ENCODE results near the gene YEATS2. TPM values are rescaled to one million over a fixed set of nuclear protein-coding genes. Genes with fewer than 3 reads are reported as not detected.

Gene YEATS2
- polyA plus RNA-seq, 1 donor = 22.2 TPM

DNA sequence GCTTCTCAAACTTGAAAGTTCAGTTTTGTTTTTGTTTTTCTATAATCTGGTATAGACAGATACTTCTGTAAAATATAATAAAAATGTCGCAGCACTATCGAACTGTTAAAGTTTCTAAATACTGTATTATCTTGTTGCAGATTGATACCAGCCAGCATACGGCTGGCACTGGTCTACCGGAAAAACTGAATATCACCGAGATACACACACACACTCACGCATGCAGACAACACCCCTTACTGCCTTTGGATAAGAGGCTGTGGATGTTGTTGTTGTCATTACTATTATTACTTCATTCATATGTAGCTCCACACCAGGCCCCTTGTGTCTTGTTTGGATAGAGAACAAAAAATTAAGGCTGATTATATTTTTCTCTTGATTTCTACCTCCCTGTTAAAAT is 95.4 kb downstream of the YEATS2 start:
- Histone ChIP-seq H3K4me3 (ENCODE audit: low read length) (no peak overlapping the region), H3K9me3 (ENCODE audit: control insufficient read depth, low read depth, low read length) (no peaks in the 10 kb centered on the region), H3K4me1 (ENCODE audit: control insufficient read depth, insufficient read depth, low read length) (no peaks in the 10 kb centered on the region), H3K36me3 (ENCODE audit: control insufficient read depth, insufficient read depth, low read length) (peaks cover 40% of the 10 kb centered on the region), H3K27ac (ENCODE audit: low read length) (no peak overlapping the region), H3K27me3 (ENCODE audit: control insufficient read depth, insufficient read depth, low read length) (no peaks in the 10 kb centered on the region)
- WGBS (ENCODE audit: insufficient coverage, low lambda C conversion rate) = no CpG with 5 or more reads among the region's 6 CpGs
- no peak for DNase-seq

DNA sequence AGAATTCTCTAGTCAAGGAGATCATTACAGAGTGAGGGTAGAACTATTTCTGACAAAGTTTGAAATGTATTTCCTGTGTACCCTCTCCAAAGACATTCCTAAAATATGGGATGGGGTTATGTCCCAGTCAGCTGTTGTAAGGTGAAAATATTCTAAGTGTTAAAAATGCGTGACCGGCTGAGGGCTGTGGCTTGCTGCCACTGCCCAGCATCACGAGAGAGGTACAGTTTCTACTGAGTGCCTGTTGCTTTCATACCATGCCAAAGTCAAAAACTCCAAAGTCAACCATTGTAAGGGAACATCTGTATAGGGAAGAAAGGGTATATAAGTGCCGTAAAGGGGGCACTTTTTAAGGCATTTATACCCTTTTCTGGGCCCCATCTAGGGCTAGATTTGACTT is 96.9 kb downstream of the YEATS2 start:
- no peaks in the 10 kb centered on the region for H3K9me3 ChIP-seq (ENCODE audit: control insufficient read depth, low read depth, low read length)
- H3K36me3 ChIP-seq (ENCODE audit: control insufficient read depth, insufficient read depth, low read length) = peaks cover 44% of the 10 kb centered on the region
- WGBS (ENCODE audit: insufficient coverage, low lambda C conversion rate) = no CpG with 5 or more reads among the region's 4 CpGs

DNA sequence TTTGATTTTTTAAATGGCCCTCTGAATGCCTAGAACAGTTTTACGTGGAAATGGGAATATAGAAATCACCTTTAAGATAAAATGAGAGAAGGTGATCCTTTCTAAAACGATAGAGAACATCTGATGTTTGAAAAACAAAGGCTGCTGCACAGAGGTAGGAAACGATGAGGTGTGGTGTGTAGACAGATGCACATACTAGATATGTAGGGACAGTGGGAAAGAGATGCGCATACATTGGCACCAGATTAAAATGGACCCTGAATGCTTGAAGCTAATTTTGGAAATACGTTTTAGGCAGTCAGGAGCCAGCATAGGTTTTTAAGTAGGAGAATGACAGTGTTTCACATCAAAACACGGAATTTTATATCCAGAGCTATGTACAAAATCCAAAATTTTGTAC is 98.8 kb downstream of the YEATS2 start:
- no peaks in the 10 kb centered on the region for H3K9me3 ChIP-seq (ENCODE audit: control insufficient read depth, low read depth, low read length)
- no peaks in the 10 kb centered on the region for H3K27me3 ChIP-seq (ENCODE audit: control insufficient read depth, insufficient read depth, low read length)
- H3K36me3 ChIP-seq (ENCODE audit: control insufficient read depth, insufficient read depth, low read length) = peaks cover 44% of the 10 kb centered on the region
- H3K4me3 ChIP-seq (ENCODE audit: low read length) = no peak overlapping the region
- H3K4me1 ChIP-seq (ENCODE audit: control insufficient read depth, insufficient read depth, low read length) = no peaks in the 10 kb centered on the region
- 100% methylated on average over 4 of the region's 6 CpGs for WGBS (ENCODE audit: insufficient coverage, low lambda C conversion rate)
- no peak for DNase-seq
- H3K27ac ChIP-seq (ENCODE audit: low read length) = no peak overlapping the region

More for the DNA sequence above, 96.9 kb downstream of the YEATS2 start:
- DNase-seq = no peak
- H3K27me3 ChIP-seq (ENCODE audit: control insufficient read depth, insufficient read depth, low read length) = no peaks in the 10 kb centered on the region
- no peak overlapping the region for H3K4me3 ChIP-seq (ENCODE audit: low read length)
- H3K27ac ChIP-seq (ENCODE audit: low read length) = no peak overlapping the region
- H3K4me1 ChIP-seq (ENCODE audit: control insufficient read depth, insufficient read depth, low read length) = no peaks in the 10 kb centered on the region

DNA sequence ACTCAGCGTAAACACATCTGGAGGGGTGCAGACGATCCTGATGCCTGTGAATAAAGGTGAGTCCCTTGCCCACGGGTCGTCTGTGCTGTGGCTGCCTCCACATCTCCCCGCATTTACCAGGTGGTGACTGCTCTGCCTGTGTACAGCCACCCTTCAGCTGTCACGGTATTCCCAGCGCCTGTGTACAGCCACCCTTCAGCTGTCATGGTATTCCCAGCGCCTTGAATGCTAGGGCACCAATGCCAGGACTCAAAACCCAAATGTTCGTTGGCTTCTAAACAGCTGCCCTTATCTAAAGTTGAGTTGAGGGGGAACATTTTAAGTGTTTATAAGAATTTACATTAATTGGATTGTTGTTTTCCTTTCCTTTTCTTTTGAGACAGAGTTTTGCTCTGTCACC is 100.4 kb downstream of the YEATS2 start:
- no peak overlapping the region for H3K4me3 ChIP-seq (ENCODE audit: low read length)
- DNase-seq = no peak
- no peak overlapping the region for H3K27ac ChIP-seq (ENCODE audit: low read length)
- no peaks in the 10 kb centered on the region for H3K9me3 ChIP-seq (ENCODE audit: control insufficient read depth, low read depth, low read length)
- H3K27me3 ChIP-seq (ENCODE audit: control insufficient read depth, insufficient read depth, low read length) = no peaks in the 10 kb centered on the region
- no peaks in the 10 kb centered on the region for H3K4me1 ChIP-seq (ENCODE audit: control insufficient read depth, insufficient read depth, low read length)
- peaks cover 51% of the 10 kb centered on the region for H3K36me3 ChIP-seq (ENCODE audit: control insufficient read depth, insufficient read depth, low read length)
- no CpG with 5 or more reads among the region's 9 CpGs for WGBS (ENCODE audit: insufficient coverage, low lambda C conversion rate)

DNA sequence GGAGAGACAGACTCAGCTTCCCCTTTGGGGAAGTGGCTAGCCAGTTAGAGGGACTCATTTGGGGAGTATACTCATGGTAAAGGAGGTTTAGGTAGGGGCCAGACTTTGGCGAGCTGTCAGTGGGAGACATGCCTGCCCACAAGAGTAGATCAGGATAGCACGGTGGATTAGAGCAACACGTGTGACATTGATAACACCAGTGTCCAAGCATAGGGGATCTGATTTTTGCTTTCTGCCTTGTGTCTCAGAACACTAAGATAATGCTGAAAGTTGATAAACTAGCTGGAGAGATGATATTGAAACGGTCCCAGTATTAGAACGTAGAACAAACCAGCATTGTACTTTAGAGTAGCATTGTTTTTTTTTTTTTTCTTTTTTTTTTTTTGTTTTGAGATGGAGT is 101.9 kb downstream of the YEATS2 start:
- Histone ChIP-seq H3K27ac (ENCODE audit: low read length) (no peak overlapping the region), H3K4me1 (ENCODE audit: control insufficient read depth, insufficient read depth, low read length) (no peaks in the 10 kb centered on the region), H3K36me3 (ENCODE audit: control insufficient read depth, insufficient read depth, low read length) (peaks cover 60% of the 10 kb centered on the region), H3K9me3 (ENCODE audit: control insufficient read depth, low read depth, low read length) (no peaks in the 10 kb centered on the region), H3K4me3 (ENCODE audit: low read length) (no peak overlapping the region), H3K27me3 (ENCODE audit: control insufficient read depth, insufficient read depth, low read length) (no peaks in the 10 kb centered on the region)
- no CpG with 5 or more reads among the region's 5 CpGs for WGBS (ENCODE audit: insufficient coverage, low lambda C conversion rate)
- no peak for DNase-seq

DNA sequence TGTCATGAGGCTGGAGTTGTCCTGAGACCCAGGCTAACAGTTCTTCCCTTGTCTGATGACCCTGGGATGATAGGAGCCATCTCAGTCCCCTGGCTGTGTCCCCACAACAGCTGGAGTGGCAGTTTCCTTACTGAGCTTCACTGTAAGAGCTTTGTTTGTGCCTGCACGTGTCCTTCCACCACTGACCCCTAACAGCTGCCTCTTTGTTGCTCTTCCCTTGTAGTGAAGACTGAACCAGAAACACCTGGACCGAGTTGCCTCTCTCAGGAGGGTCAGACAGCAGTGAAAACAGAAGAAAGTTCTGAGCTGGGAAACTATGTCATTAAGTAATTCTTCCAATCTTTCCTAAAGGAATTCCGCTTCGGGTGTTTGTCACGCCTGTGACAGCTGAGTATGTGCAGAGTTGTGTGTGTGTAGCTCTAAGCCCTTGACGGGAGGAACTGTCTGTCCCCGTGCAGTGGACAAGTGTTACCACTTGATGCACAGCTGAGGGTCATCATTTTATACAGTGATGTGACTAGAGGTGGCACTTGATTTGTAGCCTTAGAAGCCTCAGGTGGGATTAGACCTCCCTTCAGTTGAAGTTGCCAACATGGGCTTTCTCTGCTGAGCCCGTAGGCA is 102.8 kb downstream of the YEATS2 start:
- H3K27ac ChIP-seq (ENCODE audit: low read length) = no peak overlapping the region
- H3K4me1 ChIP-seq (ENCODE audit: control insufficient read depth, insufficient read depth, low read length) = no peaks in the 10 kb centered on the region
- no peak for DNase-seq
- H3K27me3 ChIP-seq (ENCODE audit: control insufficient read depth, insufficient read depth, low read length) = no peaks in the 10 kb centered on the region
- WGBS (ENCODE audit: insufficient coverage, low lambda C conversion rate) = no CpG with 5 or more reads among the region's 8 CpGs
- no peak overlapping the region for H3K4me3 ChIP-seq (ENCODE audit: low read length)
- H3K36me3 ChIP-seq (ENCODE audit: control insufficient read depth, insufficient read depth, low read length) = peaks cover 62% of the 10 kb centered on the region
- no peaks in the 10 kb centered on the region for H3K9me3 ChIP-seq (ENCODE audit: control insufficient read depth, low read depth, low read length)

DNA sequence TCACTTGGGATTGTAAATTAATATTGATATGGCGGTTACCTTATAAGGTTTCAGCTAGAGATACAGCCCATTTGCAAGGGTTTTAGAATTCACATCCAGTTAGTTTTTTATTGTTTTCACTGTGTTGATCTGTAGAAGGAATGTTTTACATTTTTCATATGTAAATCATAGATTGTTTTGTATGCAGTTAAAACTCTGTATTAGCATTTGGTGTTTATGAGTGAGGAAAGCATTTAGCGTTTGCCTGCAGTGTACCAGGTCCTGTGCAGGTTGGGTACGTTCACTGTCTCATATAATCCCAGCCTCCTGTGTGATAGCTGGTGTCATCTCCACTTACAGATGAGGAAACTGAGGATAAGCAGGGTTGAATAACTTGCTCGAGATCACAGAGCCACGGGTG is 104.0 kb downstream of the YEATS2 start:
- Histone ChIP-seq H3K9me3 (ENCODE audit: control insufficient read depth, low read depth, low read length) (no peaks in the 10 kb centered on the region), H3K4me1 (ENCODE audit: control insufficient read depth, insufficient read depth, low read length) (no peaks in the 10 kb centered on the region), H3K36me3 (ENCODE audit: control insufficient read depth, insufficient read depth, low read length) (peaks cover 71% of the 10 kb centered on the region), H3K27ac (ENCODE audit: low read length) (no peak overlapping the region), H3K4me3 (ENCODE audit: low read length) (no peak overlapping the region), H3K27me3 (ENCODE audit: control insufficient read depth, insufficient read depth, low read length) (no peaks in the 10 kb centered on the region)
- DNase-seq = no peak
- no CpG with 5 or more reads among the region's 5 CpGs for WGBS (ENCODE audit: insufficient coverage, low lambda C conversion rate)

DNA sequence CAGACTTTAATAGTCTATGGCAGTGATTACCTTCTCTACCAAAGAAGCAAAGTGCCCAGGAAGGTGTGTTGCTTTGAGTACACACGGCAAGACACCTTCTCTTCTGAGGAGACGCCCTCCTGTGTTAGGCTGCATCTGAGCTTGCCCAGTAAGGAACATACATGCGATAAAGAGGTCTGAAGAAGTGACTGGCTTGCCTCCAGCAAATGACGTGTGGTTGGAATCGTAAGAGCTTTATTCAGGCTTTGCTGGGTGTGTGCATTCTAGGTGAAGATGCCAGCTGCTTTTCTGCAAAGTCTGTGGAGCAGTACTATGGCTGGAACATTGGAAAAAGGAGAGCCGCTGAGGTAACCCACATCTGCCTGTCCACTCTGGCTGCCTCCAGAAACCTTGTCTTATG is 105.4 kb downstream of the YEATS2 start:
- no peaks in the 10 kb centered on the region for H3K27me3 ChIP-seq (ENCODE audit: control insufficient read depth, insufficient read depth, low read length)
- H3K4me3 ChIP-seq (ENCODE audit: low read length) = no peak overlapping the region
- no CpG with 5 or more reads among the region's 6 CpGs for WGBS (ENCODE audit: insufficient coverage, low lambda C conversion rate)
- H3K36me3 ChIP-seq (ENCODE audit: control insufficient read depth, insufficient read depth, low read length) = peaks cover 79% of the 10 kb centered on the region
- H3K4me1 ChIP-seq (ENCODE audit: control insufficient read depth, insufficient read depth, low read length) = no peaks in the 10 kb centered on the region
- DNase-seq = no peak
- no peaks in the 10 kb centered on the region for H3K9me3 ChIP-seq (ENCODE audit: control insufficient read depth, low read depth, low read length)
- no peak overlapping the region for H3K27ac ChIP-seq (ENCODE audit: low read length)

DNA sequence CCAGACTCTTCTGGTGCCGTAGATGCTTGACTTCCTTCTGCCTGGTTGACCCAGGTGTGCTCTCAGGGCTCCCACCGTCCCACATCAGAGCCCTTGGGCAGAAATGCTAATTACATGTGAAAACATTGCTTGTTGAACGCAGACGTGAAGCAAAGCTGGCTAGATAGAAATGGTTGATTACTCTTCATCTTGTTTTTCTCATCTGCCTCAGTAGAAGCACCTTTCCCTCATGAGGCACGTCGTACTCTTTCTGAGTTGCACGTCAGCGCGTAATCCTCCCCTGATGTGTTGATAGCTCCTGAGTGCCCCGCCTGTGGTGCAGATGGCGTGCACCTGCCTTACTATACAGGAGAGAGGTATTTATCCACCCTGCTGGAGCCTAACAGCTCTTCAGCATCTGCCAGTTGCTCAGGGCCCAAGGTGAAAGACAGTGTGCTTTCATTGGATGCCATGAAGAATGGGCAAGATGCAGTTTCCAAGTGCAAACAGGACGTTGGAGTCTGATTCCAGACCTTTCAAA is 109.7 kb downstream of the YEATS2 start:
- WGBS (ENCODE audit: insufficient coverage, low lambda C conversion rate) = 100% methylated on average over 1 of the region's 12 CpGs
- H3K36me3 ChIP-seq (ENCODE audit: control insufficient read depth, insufficient read depth, low read length) = peaks cover 72% of the 10 kb centered on the region
- H3K4me3 ChIP-seq (ENCODE audit: low read length) = no peak overlapping the region
- H3K27me3 ChIP-seq (ENCODE audit: control insufficient read depth, insufficient read depth, low read length) = no peaks in the 10 kb centered on the region
- H3K4me1 ChIP-seq (ENCODE audit: control insufficient read depth, insufficient read depth, low read length) = peaks cover 13% of the 10 kb centered on the region
- no peak overlapping the region for H3K27ac ChIP-seq (ENCODE audit: low read length)
- DNase-seq = peak in 1 of 2 donors; percentile 27
- no peaks in the 10 kb centered on the region for H3K9me3 ChIP-seq (ENCODE audit: control insufficient read depth, low read depth, low read length)

DNA sequence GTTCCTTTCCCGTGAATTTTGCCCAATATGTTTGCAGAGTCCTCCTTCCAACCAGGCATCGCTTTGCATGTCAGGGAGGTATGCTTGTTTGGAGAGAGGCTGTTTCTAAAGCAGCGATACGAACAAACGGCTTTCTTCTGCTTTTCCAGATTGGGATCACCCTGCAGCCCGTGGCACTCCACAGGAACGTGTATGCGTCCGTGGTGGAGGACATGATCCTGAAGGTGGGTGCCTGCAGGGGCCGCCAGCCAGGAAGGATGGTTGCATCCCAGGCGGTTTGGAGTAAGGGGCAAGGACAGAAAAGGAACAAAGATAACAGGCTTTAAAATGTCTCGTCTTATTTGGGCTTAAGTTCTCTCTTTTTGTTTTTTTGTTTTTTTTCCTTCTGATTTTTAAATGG is 110.3 kb downstream of the YEATS2 start:
- no peak for DNase-seq
- WGBS (ENCODE audit: insufficient coverage, low lambda C conversion rate) = 100% methylated on average over 2 of the region's 12 CpGs
- peaks cover 13% of the 10 kb centered on the region for H3K4me1 ChIP-seq (ENCODE audit: control insufficient read depth, insufficient read depth, low read length)
- no peak overlapping the region for H3K4me3 ChIP-seq (ENCODE audit: low read length)
- H3K27ac ChIP-seq (ENCODE audit: low read length) = no peak overlapping the region
- H3K36me3 ChIP-seq (ENCODE audit: control insufficient read depth, insufficient read depth, low read length) = peaks cover 73% of the 10 kb centered on the region
- H3K27me3 ChIP-seq (ENCODE audit: control insufficient read depth, insufficient read depth, low read length) = no peaks in the 10 kb centered on the region
- H3K9me3 ChIP-seq (ENCODE audit: control insufficient read depth, low read depth, low read length) = no peaks in the 10 kb centered on the region

DNA sequence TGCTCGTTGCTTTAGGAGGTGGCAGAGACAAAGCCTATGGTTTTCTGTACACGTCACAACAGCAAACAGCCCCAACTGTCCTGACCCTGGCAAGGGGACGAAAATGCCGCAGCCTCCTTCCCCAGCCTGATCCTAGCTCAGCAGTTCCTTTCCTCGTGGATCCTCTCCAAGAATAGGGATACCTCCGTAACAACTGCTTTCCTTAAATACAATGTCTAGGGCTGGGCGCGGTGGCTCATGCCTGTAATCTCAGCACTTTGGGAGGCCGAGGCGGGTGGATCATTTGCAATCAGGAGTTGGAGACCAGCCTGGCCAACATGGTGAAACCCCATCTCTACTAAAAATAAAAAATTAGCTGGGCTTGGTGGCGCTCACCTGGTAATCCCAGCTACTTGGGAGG is 110.8 kb downstream of the YEATS2 start:
- Histone ChIP-seq H3K27me3 (ENCODE audit: control insufficient read depth, insufficient read depth, low read length) (no peaks in the 10 kb centered on the region), H3K4me3 (ENCODE audit: low read length) (no peak overlapping the region), H3K9me3 (ENCODE audit: control insufficient read depth, low read depth, low read length) (no peaks in the 10 kb centered on the region), H3K4me1 (ENCODE audit: control insufficient read depth, insufficient read depth, low read length) (peaks cover 13% of the 10 kb centered on the region), H3K36me3 (ENCODE audit: control insufficient read depth, insufficient read depth, low read length) (peaks cover 70% of the 10 kb centered on the region), H3K27ac (ENCODE audit: low read length) (no peak overlapping the region)
- no peak for DNase-seq
- no CpG with 5 or more reads among the region's 11 CpGs for WGBS (ENCODE audit: insufficient coverage, low lambda C conversion rate)
